ENCODE results near the gene GTPBP1.

GRCh38 chr22:38699784-38700183, 6.0 kb upstream of the GTPBP1 start:
- no peak for TF ChIP-seq ZNF274 (IDR thresholded peaks at IDR 0.05; ENCODE audit: low read depth, low read length)
- no peak for TF ChIP-seq SUZ12 (IDR thresholded peaks at IDR 0.05; ENCODE audit: extremely low read depth, insufficient read depth, insufficient read length)
- no peak for TF ChIP-seq YY1 (IDR thresholded peaks at IDR 0.05; ENCODE audit: insufficient read depth, insufficient read length)
